Activated T-cell treated with anti-CD3 and anti-CD28 coated beads for 4 hours (primary cell): ENCODE results near the gene JPT2.
"Not testable (repeated sequence)": the region's sequence is repeated elsewhere in the genome, so short reads cannot be mapped to it uniquely, and the experiment has no call there.

Experiments used
- DNase-seq: peaks from one replicate; pipeline ENCODE4 v3.0.0-alpha.2; 2020

Gene JPT2

DNA sequence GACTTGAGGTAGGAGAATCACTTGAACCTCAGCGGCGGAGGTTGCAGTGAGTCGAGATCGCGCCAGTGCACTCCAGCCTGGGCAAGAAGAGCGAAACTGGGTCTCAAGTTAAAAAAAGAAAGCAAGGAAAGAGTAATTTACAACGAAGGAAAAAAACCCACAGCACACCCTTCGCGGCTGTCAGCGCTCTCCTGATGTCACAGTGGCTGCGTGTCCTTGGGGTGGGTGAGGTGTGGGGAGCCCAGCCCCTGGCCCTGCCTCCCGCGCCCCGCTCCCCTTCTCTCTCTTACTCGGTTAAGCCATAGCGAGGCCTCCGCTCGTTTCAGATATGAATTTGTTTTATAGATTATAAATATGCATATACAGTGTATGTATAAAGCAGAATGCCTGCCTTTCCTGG, 740 bp upstream of the JPT2 start:
- DNase-seq = no peak

DNA sequence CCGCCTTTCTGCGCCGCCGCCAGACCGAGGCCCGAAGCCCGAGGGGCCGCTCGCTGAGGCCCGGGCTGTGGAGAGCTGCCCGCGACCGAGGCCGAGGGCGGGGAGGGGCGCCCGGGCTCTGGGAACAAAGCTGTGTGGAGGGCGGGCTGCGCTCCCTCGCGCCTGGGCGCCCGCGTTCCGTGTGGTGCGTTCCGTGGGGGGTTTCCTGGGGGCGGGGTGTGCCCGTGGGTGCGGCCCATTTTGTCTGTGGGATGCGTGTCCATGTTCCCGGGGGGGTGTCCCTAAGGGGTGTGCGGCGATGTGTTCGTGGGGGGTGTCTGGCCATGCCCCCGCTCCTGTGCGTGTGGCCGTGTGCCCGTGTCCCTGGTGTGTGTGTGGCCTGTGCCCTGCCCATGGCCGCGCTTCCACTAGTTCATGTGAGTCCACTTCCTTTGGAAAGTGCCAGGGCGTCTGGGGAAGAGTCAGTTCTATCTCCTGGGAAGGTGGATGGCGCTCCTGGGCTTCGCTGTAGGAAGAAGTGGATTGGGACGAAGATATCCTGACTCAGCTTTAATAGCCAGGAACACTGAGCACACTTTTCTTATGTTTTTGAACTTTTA, 520 bp downstream of the JPT2 start:
- peak; percentile 34 for DNase-seq

DNA sequence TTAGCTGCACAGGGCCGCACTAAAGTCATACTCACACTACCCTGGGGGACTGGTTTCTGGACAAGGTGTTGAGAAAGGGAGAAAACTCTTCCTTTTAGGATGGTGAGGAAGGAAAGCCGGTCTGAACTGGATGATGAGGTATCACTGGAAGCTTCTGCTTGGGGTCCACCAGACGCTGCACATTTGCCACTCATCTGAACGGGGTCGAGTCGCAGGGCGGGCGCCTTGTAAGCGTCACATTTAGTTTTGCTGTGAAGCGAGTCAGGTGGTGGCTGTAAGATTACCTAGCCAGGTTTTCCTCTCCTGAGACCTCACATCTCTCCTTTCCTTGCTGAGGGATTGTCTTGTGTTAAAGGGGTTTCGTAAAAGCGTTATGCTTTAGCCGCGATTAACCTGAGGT, 2.3 kb downstream of the JPT2 start:
- DNase-seq = no peak

DNA sequence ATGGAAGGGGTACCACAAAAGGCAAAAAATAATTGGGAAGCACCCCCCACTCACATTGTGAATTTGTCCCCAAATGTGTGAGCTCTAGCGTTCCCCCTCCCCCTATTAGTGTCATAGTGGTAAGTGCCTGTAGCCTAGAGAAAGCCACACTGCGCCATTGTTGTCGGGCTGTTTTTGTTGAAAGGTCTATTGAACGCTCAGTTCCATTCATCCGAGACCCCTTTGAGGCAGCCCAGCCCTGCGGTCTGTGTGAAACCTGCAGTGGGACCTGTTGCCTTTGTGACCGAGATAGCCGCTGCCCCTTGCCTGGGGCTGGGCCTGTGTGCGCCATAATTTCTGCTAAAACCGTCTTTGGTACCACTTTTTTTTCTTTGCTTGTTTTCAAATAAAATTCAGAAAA, 3.0 kb downstream of the JPT2 start:
- DNase-seq = no peak

DNA sequence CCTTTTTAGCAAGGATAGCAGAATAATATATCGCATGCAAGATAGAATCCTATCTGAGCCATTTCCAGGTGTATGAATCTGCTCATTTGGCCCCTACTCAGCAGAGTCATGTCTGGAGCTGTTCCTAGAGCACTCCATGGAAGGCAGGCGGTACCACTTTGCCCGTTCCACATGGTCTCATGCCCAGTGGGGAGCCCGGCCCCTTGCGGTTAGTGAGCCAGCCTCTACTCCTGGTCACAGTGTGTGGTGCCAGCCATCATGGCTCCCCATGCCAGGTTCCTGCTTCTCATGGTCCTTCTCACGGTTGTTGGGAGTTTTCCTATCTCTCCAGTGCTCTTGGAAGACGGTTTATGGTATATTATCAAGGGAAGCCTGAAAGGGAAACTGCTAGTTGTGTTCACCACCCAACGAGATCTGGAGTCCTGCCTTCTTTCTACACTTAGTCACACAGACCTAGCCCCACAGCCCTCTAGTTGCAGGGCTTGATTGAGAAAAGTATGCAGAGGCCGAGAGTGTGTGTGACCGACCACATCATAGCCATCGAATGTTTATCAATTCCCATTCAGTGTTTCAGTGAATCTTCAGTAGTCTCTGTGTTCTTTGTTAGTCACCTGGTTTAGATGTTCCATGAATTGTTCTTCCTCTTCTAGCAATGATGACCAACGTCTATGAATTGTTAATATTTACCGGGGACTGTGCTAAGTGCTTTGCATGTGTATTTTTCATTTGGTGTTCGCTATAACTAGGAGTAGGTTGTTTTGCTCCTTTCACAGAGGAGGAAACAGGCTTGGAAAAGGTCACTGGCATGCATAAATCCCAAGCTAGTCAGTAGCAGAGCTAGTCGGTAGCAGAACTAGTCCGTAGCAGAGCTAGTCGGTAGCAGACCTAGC, 9.6 kb downstream of the JPT2 start:
- no peak for DNase-seq

DNA sequence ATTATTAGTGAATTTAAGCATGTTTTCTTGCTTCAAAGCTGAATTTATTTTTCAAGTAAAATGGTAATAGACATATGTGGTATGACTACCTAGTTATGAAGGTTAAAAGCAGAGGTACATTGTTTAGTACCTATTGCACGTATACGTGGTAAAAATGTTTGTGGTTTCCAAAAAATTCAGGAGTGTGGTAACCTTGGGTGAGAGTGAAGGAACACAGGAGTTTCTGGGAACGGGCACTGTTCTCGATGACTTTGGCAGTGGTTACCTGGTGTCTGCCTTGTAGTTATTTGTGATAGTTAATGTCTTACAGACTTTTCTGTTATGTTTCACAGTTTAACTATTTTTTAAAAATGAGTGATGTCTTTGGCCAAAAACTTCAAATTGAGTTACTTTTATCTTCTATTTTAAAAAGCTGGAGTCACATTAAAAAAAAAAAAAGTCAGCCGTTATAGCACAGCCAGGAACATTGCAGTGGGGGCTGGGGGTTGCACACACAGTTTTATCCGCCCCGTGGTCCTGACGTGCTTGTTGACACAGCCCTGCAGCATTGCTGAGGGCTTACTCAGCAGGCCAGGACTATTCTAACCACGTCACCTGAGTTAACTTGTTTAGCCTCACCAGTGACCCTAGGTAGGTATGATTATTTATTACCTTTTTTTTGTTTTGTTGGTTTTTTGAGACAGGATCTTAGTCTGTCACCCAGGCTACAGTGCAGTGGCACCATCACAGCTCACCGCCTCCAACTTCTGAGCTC, 10.9 kb downstream of the JPT2 start:
- DNase-seq = no peak

DNA sequence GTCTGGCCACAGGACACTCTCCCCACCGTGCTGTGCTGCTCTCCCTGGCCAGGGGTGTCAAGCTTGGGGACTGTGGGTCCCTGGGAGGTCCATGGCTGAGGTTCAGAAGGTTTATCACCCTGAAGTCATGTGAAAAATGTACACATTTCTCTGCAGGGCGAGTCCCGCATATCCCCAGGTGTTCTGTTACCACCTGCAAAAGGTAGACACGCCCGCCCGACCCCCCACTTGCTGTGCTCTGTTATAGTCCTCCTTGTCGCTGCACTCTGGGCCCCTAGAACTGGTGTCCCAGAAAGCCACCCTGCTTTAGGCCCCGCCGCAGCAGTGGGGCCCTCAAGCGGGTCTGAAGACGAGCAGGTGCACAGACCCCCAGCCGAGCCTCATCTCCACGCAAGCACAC, 11.8 kb downstream of the JPT2 start:
- no peak for DNase-seq

DNA sequence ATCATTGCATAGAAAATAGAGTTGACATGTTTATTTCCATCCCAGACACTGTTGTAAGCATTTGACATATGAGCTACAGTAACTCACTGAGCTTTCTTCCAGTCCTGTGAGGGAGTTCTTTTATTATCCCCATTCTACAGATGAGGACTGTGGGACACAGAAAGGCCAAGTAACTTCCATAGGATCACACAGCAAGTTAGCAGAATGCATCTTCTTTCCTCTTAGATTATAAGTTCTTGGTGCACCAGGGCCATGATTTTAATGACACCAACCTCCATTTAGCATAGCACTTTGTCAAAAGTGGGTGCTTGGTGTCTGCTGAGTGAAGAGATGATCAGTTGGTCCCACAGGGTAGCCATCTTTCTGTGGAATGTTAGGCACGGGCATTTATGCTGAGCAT, 12.7 kb downstream of the JPT2 start:
- no peak for DNase-seq

DNA sequence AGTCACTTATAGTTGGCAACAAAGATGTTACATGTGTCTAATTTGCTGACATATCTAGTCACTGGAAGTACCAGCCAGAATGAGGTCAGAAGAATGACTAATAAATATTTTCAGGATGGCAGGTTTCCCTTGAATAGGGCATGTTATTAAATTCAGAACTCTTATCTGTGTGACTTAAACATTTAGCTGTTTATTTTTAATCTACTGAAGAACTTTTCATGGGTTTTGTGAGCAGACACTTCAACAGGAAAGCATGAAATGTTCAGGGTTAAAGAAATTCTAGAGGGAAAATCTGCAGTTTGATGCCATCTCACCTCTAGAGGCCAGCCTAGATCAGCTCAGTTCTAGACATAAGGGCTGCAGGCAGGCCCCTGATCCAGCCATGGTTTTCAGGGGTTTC, 13.2 kb downstream of the JPT2 start:
- DNase-seq = no peak

DNA sequence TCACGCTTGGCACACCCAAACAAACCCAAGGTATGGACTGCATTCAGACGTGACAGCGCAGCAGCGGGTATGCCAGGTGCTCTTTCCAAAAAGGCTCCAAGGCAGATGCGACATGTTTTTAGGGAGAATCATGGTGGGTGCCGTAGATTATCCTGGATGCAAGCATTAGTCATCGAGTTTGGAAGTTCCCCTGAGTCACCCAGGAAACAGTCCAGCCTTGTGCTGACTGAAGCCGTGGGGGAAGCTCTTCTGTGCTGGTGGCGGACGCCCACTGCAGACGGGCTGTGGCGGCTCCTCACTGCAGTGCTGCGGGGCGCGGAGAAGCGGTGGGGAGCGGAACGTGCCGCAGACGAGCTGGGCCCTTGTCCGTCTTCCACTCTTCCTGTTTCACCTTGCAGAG, 13.9 kb downstream of the JPT2 start:
- DNase-seq = no peak

DNA sequence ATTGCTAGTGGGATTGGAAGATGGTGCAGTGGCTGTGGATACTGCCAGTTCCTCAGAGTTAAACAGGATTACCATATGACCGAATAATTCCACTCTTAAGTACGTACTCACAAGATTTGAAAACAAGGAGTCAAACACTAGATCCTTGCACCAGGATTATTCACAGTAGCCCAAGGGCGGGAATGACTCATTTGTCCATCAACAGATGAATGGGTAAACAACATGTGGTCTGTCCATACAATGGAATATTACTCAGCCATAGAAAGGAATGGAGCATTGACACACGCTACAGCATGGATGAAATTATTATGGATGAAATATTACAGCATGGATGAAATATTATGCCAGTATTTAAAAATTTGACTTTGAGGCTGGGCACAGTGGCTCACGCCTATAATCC, 18.8 kb downstream of the JPT2 start:
- no peak for DNase-seq

DNA sequence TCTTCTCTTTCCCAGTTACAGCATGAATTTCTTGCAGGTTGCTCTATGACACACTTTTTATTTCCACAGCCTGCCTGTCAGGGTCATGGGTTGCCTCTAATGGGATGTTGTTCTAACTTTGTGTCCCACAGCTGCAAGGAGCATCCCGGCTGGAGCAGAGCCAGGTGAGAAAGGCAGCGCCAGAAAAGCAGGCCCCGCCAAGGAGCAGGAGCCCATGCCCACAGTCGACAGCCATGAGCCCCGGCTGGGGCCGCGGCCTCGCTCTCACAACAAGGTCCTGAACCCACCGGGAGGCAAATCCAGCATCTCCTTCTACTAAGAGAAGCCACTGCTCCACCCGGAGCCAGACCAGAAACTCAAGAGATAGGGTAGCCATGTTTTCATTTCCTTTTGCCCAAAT, 20.6 kb downstream of the JPT2 start:
- DNase-seq = no peak

DNA sequence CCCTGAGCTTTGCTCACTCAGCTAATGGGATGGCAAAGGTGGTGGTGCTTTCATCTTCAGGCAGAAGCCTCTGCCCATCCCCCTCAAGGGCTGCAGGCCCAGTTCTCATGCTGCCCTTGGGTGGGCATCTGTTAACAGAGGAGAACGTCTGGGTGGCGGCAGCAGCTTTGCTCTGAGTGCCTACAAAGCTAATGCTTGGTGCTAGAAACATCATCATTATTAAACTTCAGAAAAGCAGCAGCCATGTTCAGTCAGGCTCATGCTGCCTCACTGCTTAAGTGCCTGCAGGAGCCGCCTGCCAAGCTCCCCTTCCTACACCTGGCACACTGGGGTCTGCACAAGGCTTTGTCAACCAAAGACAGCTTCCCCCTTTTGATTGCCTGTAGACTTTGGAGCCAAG, 22.2 kb downstream of the JPT2 start:
- DNase-seq = no peak

DNA sequence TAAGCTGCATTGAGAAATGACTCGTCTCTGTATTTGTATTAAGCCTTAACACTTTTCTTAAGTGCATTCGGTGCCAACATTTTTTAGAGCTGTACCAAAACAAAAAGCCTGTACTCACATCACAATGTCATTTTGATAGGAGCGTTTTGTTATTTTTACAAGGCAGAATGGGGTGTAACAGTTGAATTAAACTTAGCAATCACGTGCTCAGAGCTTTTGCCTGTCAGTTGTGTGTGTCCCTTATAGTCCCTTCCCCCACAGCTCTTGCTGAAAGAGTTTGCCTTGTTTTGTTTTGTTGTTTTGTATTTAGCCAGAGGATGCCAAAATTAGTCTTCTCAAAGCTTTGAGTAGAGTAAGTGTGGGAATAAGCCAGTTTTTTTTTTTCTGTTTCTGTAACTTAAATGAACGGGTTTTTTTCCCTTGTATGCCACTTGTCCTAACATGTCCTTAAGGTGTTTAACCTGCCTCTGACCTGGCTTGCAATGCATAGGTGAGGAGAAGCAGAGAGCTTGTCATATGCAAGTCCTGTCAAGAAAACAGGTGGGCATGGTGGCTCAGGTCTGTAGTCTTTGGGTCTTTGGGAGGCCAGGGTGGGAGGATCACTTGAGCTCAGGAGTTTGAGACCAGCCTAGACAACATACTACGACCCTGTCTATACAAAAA, 23.3 kb downstream of the JPT2 start:
- DNase-seq = no peak

DNA sequence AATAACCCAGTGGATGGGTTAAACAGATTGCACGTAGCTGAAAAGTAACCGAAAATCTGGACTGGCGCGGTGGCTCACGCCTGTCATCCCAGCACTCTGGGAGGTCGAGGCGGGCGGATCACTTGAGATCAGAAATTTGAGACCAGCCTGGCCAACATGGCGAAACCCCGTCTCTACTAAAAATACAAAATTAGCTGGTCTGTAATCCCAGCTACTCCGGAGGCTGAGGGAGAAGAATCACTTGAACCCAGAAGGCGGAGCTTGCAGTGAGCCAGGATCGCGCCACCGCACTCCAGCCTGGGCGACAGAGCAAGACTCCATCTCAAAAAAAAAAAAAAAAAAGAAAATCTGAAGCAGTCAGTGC, 27.2 kb downstream of the JPT2 start:
- DNase-seq = not testable (repeated sequence)

DNA sequence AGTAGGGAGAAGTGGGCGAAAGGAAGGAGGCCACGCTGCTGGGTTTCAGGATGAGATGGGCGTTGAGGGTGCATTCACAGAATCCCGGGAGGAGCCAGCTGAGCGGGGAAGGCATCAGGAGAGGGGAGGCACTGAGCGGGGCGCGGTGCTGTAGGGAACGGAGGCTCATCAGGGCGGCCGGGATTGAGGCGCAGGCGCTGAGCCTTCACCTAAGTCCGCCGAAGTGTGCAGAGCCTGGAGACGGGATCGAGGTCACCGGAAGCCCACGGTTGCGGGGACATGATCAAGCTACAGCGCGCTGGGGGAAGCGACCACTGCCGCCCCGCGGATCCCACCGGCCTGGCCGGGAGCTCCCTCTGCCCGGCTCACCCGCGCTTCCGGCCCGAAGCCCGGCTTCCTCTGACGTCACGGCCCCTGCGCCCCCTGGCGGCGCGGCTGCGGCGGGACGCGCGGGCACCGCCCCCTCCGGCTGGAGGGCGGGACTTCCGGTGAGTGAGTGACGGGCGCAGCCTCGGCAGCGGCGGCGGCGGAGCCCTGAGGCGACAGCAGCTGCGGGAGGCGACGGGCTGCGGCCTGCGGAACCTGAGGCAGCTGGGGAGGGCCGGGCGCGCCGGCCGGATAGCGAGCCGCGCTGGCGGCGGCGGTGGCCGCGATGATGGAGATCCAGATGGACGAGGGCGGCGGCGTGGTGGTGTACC, 27.8 kb downstream of the JPT2 start, which contains the start of gene MAPK8IP3:
Gene MAPK8IP3, plus strand, starts transcription at position 508 of the 698 bp plus-strand sequence. Its CDS starts 145 bp downstream, at position 653.
- DNase-seq = peak; percentile 97

DNA sequence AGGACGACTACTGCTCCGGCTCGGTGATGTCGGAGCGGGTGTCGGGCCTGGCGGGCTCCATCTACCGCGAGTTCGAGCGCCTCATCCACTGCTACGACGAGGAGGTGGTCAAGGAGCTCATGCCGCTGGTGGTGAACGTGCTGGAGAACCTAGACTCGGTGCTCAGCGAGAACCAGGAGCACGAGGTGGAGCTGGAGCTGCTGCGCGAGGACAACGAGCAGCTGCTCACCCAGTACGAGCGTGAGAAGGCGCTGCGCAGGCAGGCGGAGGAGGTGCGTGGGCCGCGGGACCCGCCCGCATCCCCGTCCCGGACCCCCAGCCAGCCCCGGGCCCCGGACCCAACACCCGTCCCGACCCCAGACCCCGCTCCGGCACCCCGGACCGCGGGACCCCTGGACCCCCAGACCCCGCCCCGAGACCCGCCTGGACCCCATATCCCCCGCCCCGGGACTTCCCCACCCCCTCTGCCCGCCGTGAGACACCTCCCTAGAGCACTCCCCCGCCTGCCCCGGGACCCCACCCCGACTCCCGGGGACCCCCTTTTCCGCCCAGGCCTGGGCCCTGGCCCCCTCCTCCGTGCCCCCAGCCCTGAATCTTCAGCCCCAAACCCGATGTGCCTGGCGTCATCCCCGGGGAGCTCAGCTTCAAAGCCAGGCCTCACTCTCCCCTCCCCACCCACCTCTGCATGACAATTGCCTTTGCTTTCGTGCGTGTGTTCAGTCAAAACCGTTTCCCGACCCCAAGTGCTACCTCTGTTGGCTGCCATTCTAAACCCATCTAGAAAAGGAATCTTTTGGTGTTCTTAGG, 28.5 kb downstream of the JPT2 start:
- DNase-seq = peak; percentile 49

DNA sequence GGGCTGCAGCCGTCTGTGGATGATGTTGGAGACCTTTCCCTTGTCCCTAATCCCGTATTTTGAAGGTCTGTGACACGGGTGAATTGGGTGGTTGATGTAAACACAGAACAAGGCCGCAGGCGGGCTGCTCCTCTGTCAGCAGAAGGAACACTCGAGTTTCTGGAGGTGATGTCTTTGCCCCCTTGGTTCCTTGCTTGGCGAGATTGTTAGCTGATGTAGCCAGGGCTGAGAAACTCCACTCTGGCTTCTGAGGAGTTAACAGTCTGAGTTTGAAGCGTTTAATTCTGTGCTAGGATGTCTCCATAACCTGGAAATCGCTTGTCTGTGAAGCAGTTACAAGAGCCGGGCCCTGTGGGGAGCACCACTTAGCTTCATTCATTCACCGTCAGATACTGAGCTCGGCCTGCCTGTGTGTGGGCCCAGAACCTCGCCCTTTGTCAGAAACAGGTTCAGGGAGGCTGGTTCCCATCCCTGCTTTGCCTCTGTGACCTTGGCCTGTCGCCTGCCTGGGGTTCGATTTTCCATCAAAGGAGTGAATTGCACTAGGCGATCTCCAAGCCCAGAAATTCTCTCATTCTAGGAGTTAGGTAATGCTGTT, 29.2 kb downstream of the JPT2 start:
- no peak for DNase-seq

DNA sequence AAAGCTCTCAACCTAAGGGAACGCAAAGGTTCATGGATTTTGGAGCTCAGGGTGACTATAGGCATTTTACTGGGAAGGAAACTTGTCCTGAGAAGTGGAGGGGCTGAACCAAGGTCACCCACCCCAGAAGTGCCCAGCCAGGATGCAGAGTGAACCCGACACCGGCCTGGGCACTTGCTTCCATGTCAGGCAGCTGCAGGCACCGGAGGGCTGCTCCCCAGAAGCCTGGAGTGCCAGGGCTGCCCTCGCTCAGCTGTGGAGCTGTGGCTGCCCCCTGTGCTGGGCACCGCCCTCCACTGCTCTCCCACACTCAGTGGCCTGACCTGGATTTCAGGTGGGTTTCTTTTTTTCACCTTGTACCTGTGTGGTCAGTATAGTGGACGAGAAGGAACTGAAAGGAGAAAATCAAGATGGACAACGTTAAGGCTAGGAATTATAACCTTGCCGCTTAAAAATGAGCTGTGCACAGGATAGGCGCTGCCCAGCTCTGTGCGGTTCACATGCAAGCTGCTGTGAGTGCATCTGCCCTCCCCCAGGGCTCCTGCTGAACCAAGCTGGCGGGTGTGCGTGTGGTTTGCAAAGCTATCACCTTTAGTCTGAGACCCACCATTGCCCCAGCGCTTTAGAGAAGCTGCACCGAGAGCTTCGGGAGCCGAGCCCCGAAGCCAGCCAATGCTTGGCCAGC, 30.1 kb downstream of the JPT2 start:
- DNase-seq = no peak

DNA sequence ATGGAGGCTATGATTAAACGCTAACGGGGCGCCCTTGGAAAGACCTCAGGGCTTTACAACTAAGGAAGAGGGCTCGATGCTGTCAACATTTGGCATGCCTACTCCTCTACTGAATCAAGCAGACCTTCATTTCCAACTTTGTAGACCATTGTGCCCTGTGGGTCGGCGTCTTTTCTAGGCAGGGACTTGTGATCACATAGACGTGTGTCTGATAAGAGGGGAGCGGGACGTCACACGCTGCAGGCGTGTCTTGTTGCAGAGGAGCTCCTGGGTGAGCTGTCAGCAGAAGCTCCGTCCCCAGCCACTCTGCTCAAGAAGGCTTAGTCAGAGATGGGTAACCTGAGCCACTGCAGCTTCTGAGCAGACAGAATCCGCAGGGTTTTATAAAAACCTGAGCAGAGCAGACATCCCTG, 30.7 kb downstream of the JPT2 start:
- DNase-seq = no peak

DNA sequence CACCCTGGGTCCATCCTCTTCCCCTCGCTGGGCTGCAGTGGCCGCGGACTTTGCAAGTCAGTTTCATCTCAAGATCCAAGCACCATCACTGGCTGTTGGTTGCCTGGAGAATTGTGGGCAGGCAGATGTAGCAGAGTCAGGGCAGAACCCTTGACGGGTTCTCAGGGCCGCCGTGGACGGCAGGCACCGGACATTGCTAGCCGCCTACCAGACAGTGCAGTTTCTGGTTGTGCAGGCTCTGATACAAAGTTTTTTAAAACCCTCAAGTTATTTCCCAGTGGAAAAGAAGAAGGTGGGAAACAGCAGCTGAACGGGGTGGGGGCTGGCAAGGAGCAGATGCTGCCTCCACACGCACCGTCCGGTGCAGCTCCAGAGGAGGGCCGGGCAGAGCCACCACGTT, 31.3 kb downstream of the JPT2 start:
- DNase-seq = no peak
